Progenitor cell of endocrine pancreas (in vitro differentiated cells): ENCODE data around the gene RFPL2. TPM values are rescaled to one million over a fixed set of nuclear protein-coding genes. Genes with fewer than 3 reads are reported as not detected.
A peak's percentile ranks its signal among the peaks of the same experiment; 100 is the strongest.

Experiments used
- DNase-seq: peaks from one replicate; pipeline ENCODE4 v3.0.0; 2021; ENCODE audit warnings: low spot score; ENCODE audit not compliant: unreplicated experiment
- H3K27ac Mint-ChIP-seq: 2 replicates; pipeline ENCODE4 v1.8.0; 2021; ENCODE audit warnings: mild to moderate bottlenecking, moderate library complexity, mixed read lengths
- H3K27me3 Mint-ChIP-seq: 2 replicates; pipeline ENCODE4 v1.8.0; 2021; ENCODE audit warnings: mixed read lengths
- H3K36me3 Mint-ChIP-seq: 2 replicates; pipeline ENCODE4 v1.8.0; 2022; ENCODE audit warnings: mixed read lengths; ENCODE audit not compliant: insufficient read depth
- H3K4me1 Mint-ChIP-seq: 2 replicates; pipeline ENCODE4 v1.8.0; 2021; ENCODE audit warnings: low read depth, mixed read lengths
- H3K4me3 Mint-ChIP-seq: 2 replicates; pipeline ENCODE4 v1.8.0; 2021; ENCODE audit warnings: low read depth, mild to moderate bottlenecking, moderate library complexity, mixed read lengths
- H3K9me3 Mint-ChIP-seq: 2 replicates; pipeline ENCODE4 v1.8.0; 2021; ENCODE audit warnings: low read depth, mixed read lengths
- CTCF ChIP-seq: fragments of 200-600 bp; sonication (generic); IDR thresholded peaks from one replicate; pipeline ENCODE4 v1.5.0; 2021; ENCODE audit warnings: antibody characterized with exemption, mild to moderate bottlenecking; ENCODE audit not compliant: unreplicated experiment
- total RNA-seq: library from RNA; stranded (reverse); gene quantifications from 2 replicates; pipeline ENCODE4 v1.2.1, GENCODE V29; 2021

RFPL2 gene
- total RNA-seq, 1 donor from 2014 or later: 1.0 TPM

- no peaks in the 10 kb centered on the region for H3K4me1 Mint-ChIP-seq
- no peaks in the 10 kb centered on the region for H3K27me3 Mint-ChIP-seq
- H3K36me3 Mint-ChIP-seq: no peaks in the 10 kb centered on the region
- no peak overlapping the region for H3K27ac Mint-ChIP-seq
- no peak for TF ChIP-seq CTCF
- DNase-seq: no peak
- H3K9me3 Mint-ChIP-seq: no peaks in the 10 kb centered on the region
- no peak overlapping the region for H3K4me3 Mint-ChIP-seq
Observed at GRCh38 chr22:32232191-32232830, 27.4 kb upstream of the RFPL2 start.

- H3K9me3 Mint-ChIP-seq: no peaks in the 10 kb centered on the region
- peak overlapping the region; percentile 51 for H3K27ac Mint-ChIP-seq
- DNase-seq: no peak
- H3K27me3 Mint-ChIP-seq: no peaks in the 10 kb centered on the region
- TF ChIP-seq CTCF: no peak
- peaks cover 17% of the 10 kb centered on the region for H3K4me1 Mint-ChIP-seq
- H3K36me3 Mint-ChIP-seq: no peaks in the 10 kb centered on the region
- H3K4me3 Mint-ChIP-seq: no peak overlapping the region
Observed at GRCh38 chr22:32226326-32227104, 21.6 kb upstream of the RFPL2 start.

GRCh38 chr22:32222991-32223390 lies 18.1 kb upstream of the RFPL2 start:
- DNase-seq: no peak
- no peaks in the 10 kb centered on the region for H3K27me3 Mint-ChIP-seq
- H3K9me3 Mint-ChIP-seq: no peaks in the 10 kb centered on the region
- H3K4me3 Mint-ChIP-seq: no peak overlapping the region
- no peak for TF ChIP-seq CTCF
- H3K27ac Mint-ChIP-seq: no peak overlapping the region
- H3K4me1 Mint-ChIP-seq: peaks cover 23% of the 10 kb centered on the region
- no peaks in the 10 kb centered on the region for H3K36me3 Mint-ChIP-seq

- Mint-ChIP-seq H3K27me3 (no peaks in the 10 kb centered on the region), H3K4me1 (peaks cover 8% of the 10 kb centered on the region), H3K36me3 (no peaks in the 10 kb centered on the region), H3K27ac (no peak overlapping the region), H3K4me3 (no peak overlapping the region), H3K9me3 (no peaks in the 10 kb centered on the region)
- no peak for TF ChIP-seq CTCF
- DNase-seq: no peak
Observed at GRCh38 chr22:32219026-32219425, 14.2 kb upstream of the RFPL2 start.

GRCh38 chr22:32218470-32218869 lies 13.6 kb upstream of the RFPL2 start:
- no peaks in the 10 kb centered on the region for H3K9me3 Mint-ChIP-seq
- no peak for DNase-seq
- no peak overlapping the region for H3K4me3 Mint-ChIP-seq
- peaks cover 8% of the 10 kb centered on the region for H3K4me1 Mint-ChIP-seq
- no peaks in the 10 kb centered on the region for H3K36me3 Mint-ChIP-seq
- TF ChIP-seq CTCF: no peak
- no peak overlapping the region for H3K27ac Mint-ChIP-seq
- no peaks in the 10 kb centered on the region for H3K27me3 Mint-ChIP-seq
